Activated CD8-positive, alpha-beta memory T cell treated with anti-CD3 and anti-CD28 coated beads for 24 hours (primary cell): Measurements from ENCODE around the gene C7.
"Not testable (repeated sequence)": the region's sequence is repeated elsewhere in the genome, so short reads cannot be mapped to it uniquely, and the experiment has no call there.

Source experiments
- DNase-seq: peaks from one replicate; pipeline ENCODE4 v3.0.0-alpha.2; 2020

C7 gene

GRCh38 chr5:40909264-40909663 lies at the start of gene C7:
Gene C7, plus strand, starts transcription at chr5:40909497. Its CDS starts 114 bp downstream, at chr5:40909611.
- DNase-seq = no peak

DNA sequence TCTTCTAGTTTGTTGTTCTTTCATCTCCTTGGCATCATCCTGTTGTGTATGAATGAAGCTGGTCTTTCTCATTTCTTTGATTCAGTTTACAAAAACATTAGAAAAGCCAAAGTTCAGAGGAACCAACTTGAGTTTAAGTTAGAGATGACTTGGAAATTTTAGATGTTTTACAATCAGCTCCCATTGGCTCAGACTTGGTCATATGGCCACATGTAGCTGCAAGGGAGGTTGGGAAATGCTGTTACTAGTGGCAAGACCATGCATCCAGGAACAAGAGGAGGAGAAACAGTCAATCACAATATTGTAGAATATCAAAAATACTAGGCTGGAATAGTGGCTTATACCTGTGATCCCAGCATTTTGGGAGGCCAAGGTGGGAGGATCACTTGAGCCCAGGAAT lies 48.6 kb upstream of the C7 start:
- DNase-seq = no peak

- DNase-seq = not testable (repeated sequence)
Measured at GRCh38 chr5:40865004-40865403, 44.3 kb upstream of the C7 start.

GRCh38 chr5:40866844-40867243 lies 42.5 kb upstream of the C7 start:
- no peak for DNase-seq

- DNase-seq = no peak
Measured at GRCh38 chr5:40869384-40869783, 39.9 kb upstream of the C7 start.

- no peak for DNase-seq
Measured at GRCh38 chr5:40871177-40871576, 38.1 kb upstream of the C7 start.

GRCh38 chr5:40872253-40872652 lies 37.0 kb upstream of the C7 start:
- not testable (repeated sequence) for DNase-seq

DNA sequence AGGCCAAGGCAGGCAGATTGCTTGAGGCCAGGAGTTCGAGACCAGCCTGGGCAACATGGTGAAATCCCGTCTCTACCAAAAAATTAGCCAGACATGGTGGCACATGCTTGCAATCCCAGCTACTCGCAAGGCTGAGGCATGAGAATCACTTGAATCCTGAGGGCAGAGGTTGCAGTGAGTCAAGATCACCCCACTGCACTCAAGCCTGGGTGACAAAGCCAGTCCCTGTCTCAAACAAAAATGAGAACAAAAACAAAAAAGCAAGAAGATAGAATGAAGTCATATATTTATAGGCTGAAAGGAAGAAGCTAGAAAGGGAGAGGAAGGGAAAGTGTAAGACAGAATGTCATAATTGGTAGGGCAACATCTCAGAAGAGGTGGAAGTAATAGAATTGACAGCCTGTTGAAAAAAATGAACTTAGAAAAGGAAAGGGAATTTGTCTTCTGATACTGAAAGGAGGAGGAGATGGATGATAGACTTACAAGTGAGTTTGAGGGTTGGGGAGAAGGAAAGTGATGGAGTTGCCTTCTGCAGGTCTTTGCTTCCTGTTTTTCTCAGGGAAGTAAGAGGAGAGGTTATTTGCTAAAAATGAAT lies 35.9 kb upstream of the C7 start:
- DNase-seq = no peak

DNA sequence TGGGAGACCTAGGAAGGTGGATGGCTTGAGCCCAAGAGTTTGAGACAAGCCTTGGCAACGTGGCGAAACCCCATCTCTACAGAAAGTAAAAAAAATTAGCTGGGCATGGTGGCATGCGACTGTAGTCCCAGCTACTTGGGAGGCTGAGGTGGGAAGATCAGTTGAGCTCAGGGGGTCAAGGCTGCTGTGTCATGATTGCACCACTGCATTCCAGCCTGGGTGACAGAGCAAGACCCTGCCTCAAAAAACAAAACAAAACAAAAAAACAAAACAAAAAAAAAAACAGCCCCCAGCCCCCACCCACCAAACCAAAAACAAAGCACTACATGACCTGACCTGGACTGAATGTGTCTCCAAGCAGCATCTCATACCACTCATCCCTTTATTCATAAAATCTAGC lies 33.3 kb upstream of the C7 start:
- no peak for DNase-seq

- DNase-seq = no peak
Measured at GRCh38 chr5:40877371-40877988, 31.8 kb upstream of the C7 start.

DNA sequence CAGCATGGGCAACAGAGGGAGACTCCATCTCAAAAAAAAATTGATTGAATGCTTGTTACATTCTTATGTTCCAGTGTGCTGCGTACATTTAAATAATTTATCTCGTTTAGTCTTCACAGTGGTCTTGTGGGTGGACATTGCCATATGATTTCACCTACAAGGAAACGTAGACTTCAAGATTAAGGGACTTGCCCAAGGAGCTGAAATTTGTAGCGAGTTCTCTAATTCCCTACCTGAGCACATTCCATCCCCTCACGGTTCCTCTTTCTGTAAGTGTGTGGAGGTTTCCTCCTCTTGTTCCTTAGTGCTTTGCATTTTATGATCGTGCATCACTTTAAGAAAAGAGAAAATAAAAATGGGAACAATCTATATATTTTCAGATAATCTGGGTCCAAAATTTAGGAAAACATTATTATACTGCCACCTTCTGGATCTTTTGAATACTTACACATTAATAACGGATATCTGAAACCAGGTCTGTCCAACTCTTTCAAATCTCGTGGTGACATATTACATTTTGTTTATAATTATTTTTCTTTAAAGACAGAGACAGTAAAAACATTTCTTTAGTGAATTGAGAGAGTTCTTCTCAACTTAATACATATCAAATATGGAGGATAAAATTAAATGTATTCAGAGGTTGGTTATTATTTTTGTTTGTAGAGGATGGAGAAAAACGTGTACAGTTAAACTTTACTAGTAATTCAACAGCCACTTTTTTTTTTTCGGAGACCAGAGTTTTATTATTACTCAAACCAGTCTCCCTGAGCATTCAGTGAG lies 29.9 kb upstream of the C7 start:
- no peak for DNase-seq

- no peak for DNase-seq
Measured at GRCh38 chr5:40882291-40882690, 27.0 kb upstream of the C7 start.

GRCh38 chr5:40883051-40883450 lies 26.2 kb upstream of the C7 start:
- not testable (repeated sequence) for DNase-seq

GRCh38 chr5:40895440-40896425 lies 13.6 kb upstream of the C7 start:
- not testable (repeated sequence) for DNase-seq

DNA sequence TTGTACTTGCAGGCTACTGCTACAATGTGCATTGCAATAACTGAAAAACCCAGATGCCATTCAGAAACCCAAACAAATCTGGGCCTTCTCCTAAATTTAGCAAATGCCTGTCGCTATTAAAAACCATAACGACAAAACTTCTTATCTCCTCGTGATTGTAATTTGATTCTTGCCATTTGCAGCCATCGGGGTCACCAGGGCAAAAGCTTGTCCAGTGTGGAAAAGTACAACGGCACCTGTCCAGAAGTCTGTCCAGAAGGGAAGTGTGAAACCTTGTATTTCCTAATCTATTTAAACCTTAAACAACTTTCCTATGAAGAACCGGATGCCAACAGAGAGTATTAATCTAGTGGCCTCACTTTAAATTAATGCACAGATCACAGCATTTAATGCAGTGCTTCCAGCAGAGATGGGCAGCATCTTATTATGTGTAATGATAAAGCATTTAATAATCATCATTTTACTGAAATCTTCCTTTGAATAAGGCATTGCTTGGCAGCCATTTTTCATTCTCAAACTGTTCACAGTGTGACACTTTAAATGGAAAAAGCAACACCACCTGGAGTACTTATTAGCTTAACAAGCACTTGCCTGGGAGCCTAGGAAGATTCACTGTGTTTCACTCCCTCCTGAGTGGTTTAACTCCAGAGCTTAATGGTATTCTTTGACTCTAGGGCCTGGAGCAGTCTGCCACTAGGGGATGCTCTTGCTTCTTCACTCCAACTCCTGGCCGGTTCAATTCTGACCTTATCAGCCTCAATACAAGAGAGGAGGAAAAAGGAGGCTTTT lies 4.9 kb upstream of the C7 start:
- DNase-seq = no peak

DNA sequence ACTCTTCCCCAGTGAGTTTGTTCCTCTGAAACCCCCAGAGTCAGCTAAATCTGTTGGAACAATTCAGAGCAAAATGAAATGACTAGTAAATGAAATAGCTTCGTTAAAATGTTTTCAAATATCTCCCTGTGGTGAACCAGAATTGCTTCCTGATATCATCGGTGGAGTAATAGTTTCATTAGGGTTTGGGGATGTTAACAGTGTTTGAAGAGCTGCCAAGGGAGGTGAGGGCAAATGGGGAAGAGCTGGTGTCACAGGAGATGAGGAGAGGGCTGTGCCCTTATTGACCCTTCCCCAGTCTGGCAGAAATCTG lies 4.3 kb upstream of the C7 start:
- DNase-seq = no peak

DNA sequence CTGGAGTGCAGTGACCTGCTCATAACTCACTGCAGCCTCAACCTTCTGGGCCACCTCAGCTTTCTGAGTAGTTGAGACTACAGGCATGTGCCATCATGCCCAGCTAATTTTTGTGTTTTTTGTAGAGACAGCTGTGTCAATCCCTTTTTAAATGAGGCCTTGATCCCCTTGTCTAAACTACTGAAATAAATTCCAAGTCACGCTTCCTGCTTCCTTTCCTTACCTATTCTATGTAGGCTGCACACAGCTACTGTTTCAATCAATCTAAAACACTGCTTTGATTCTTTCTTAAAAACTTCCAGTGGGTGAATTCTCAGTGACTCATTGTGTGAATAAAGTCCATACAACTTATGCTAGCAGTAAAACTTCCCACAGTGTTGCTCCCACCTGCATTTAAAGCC lies 2.9 kb upstream of the C7 start:
- no peak for DNase-seq

GRCh38 chr5:40909723-40910122 lies 426 bp downstream of the C7 start:
- no peak for DNase-seq

- DNase-seq = no peak
Measured at GRCh38 chr5:40911266-40911665, 2.0 kb downstream of the C7 start.

- no peak for DNase-seq
Measured at GRCh38 chr5:40914835-40915234, 5.5 kb downstream of the C7 start.

- DNase-seq = no peak
Measured at GRCh38 chr5:40915341-40915926, 6.1 kb downstream of the C7 start.

GRCh38 chr5:40916226-40916625 lies 6.9 kb downstream of the C7 start:
- DNase-seq = no peak
